GM10266 (cell line): ENCODE results near the gene CADPS2.

Source experiments
- DNase-seq: peaks from one replicate; pipeline ENCODE4 v3.0.0; 2012; ENCODE audit errors: extremely low spot score
- CTCF ChIP-seq: IDR thresholded peaks from 2 replicates; pipeline ENCODE4 v1.5.1; 2012; ENCODE audit warnings: mild to moderate bottlenecking, low read depth; ENCODE audit not compliant: control insufficient read depth, insufficient read depth; ENCODE audit errors: missing control alignments

CADPS2 gene

DNA sequence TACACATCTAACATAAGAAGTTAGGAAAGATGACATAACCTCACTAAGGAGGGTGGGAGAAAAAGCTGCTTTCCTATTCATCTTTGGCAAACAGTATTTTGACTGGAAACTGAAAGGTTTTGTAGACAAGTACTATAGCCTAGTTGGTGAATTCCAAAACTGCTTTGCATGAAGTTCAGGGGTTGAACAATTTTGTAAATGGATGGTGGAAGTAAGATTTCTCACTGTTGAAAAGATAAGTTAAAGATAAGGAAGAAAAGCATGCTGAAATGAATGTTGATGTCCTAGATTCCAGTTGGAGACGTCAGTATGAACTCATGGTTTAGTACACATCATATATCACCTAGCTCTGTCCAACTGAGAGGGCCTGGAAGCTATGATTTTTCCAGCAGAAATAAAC lies 422.6 kb downstream of the CADPS2 start:
- TF ChIP-seq CTCF: no peak
- DNase-seq: no peak

DNA sequence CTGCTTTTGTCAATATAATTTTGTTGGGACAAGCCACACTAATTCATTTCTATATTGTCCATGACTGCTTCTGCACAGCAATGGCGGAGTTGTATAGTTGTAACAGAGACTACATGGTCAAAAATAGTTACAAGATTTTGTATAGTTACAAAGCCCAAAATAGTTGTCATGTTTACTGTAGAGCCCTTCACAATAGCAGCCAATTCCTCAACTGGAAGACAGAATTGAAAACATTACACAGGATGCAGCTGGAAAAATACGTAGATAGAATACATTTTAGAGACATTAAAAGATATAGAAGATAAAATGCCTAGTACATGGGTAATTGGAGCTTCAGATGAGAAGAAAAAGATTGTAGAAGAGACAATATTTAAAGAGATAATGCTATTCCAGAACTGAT lies 425.3 kb downstream of the CADPS2 start:
- no peak for TF ChIP-seq CTCF
- DNase-seq: no peak

- DNase-seq: no peak
- TF ChIP-seq CTCF: no peak
These were observed 428.3 kb downstream of the CADPS2 start for GRCh38 chr7:122457969-122458368.

- DNase-seq: no peak
These were observed 428.9 kb downstream of the CADPS2 start for GRCh38 chr7:122457325-122457724.

GRCh38 chr7:122454776-122455507 lies 431.3 kb downstream of the CADPS2 start:
- DNase-seq: no peak
- TF ChIP-seq CTCF: no peak

More at GRCh38 chr7:122457325-122457724, 428.9 kb downstream of the CADPS2 start:
- TF ChIP-seq CTCF: no peak

- no peak for TF ChIP-seq CTCF
These were observed 432.8 kb downstream of the CADPS2 start for GRCh38 chr7:122453432-122453831.

DNA sequence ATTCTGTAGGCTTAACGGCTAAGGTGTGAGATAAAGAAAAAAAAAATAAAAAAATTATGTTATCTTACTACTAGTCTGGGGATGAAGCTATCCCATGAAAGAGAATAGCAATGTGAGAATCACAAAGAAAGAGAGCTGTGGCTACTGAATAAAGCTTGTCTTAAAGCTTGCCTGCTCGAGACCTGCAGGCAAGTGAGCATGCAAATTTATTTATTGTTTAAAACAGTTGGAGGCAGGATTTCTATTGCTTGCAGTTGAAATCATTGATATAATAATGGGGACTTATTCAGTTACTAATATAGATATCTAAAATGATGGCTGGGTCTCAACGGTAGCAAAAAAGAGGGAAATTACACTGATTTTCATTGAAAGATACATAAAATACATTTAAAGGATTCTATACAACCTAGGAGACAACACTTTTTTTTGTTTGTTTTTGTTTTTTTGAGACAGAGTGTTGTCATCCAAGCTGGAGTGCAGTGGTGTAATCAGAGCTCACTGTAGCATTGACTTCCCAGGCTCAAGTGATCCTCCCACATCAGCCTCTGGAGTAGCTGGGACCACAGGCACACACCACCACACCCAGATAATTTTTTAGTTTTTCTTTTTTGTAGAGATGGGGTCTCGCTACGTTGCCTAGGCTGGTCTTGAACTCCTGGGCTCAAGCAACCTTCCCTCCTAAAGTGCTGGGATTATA lies 437.2 kb downstream of the CADPS2 start:
- DNase-seq: no peak
- no peak for TF ChIP-seq CTCF

More at GRCh38 chr7:122453432-122453831, 432.8 kb downstream of the CADPS2 start:
- no peak for DNase-seq
